Activated naive CD8-positive, alpha-beta T cell treated with anti-CD3 and anti-CD28 coated beads for 36 hours (primary cell): Measurements from ENCODE around the gene TPRG1. TPM values are rescaled to one million over a fixed set of nuclear protein-coding genes. Genes with fewer than 3 reads are reported as not detected.
A peak's percentile ranks its signal among the peaks of the same experiment; 100 is the strongest.
"Not testable (repeated sequence)": the region's sequence is repeated elsewhere in the genome, so short reads cannot be mapped to it uniquely, and the experiment has no call there.

ENCODE experiments used
- DNase-seq: peaks from one replicate; pipeline ENCODE4 v3.0.0; 2021
- H3K27ac Mint-ChIP-seq: one replicate; pipeline ENCODE4 v1.8.0; 2022; ENCODE audit warnings: mild to moderate bottlenecking, moderate library complexity, mixed read lengths
- H3K27me3 Mint-ChIP-seq: one replicate; pipeline ENCODE4 v1.8.0; 2022; ENCODE audit warnings: mild to moderate bottlenecking, mixed read lengths
- H3K36me3 Mint-ChIP-seq: one replicate; pipeline ENCODE4 v1.8.0; 2021; ENCODE audit warnings: mild to moderate bottlenecking, mixed read lengths
- H3K4me1 Mint-ChIP-seq: one replicate; pipeline ENCODE4 v1.8.0; 2021; ENCODE audit warnings: mixed read lengths
- H3K4me3 Mint-ChIP-seq: one replicate; pipeline ENCODE4 v1.8.0; 2022; ENCODE audit warnings: mild to moderate bottlenecking, moderate library complexity, mixed read lengths
- H3K9me3 Mint-ChIP-seq: one replicate; pipeline ENCODE4 v1.8.0; 2022; ENCODE audit warnings: mixed read lengths
- total RNA-seq, 2 experiments: library from RNA; stranded (reverse); gene quantifications; one replicate each; pipeline ENCODE4 v1.2.3, GENCODE V29; 2021

The TPRG1 gene
- total RNA-seq, 2 experiments from 2014 or later = 1.1 TPM

DNA sequence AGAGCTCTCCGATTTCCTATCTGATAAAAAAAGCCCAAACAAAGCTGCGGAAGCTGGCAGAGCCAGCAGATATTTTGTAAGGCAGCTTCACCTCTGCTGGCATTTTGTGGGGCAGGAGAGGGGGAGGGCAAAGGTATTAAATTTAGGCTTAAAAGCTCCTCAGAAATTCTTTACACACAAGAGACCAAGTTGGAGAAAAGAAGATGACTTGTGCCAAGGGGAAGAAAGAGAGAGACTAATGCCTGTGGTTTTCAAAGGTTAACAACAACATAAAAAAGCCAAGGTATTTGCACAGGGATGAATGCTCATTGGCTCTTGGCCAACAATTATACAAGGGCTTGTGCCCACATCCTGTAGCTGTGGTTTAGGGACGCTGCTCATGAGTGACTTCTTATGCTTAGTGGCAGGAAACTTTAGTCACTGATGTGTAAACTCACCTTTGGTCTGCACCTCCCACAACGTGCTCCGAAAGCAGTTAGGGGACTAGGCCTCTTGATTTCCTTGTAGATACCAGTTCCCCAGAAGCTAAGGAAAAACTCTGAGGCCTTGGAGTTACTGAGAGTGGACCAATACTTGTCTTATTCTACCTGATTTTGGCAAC is 152.9 kb downstream of the TPRG1 start:
- peak overlapping the region; percentile 69 for H3K4me3 Mint-ChIP-seq
- peaks cover 21% of the 10 kb centered on the region for H3K36me3 Mint-ChIP-seq
- DNase-seq = peak; percentile 82
- H3K27ac Mint-ChIP-seq = peak overlapping the region; percentile 97
- peaks cover 55% of the 10 kb centered on the region for H3K4me1 Mint-ChIP-seq
- H3K9me3 Mint-ChIP-seq = peaks cover 14% of the 10 kb centered on the region
- H3K27me3 Mint-ChIP-seq = no peaks in the 10 kb centered on the region

DNA sequence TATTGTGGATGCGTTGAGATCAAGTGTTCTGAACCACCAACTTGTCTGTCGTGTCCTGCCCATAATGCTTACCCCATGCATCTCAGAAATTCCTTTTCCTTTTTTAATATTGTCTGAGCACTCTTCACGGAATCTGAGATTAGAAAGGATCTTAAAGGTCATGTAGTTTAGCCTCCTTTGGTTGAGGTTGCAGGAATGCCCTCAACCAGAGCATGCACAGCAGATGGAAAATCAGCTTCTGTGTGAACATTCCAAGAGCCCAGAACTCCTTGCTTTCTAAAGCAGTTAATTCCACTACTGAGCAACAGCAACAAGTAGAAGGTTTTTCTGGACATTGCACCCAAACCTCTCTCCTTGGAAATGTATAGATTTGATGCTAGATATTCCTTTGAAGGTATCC is 153.7 kb downstream of the TPRG1 start:
- H3K4me3 Mint-ChIP-seq = no peak overlapping the region
- H3K27ac Mint-ChIP-seq = peak overlapping the region; percentile 97
- H3K27me3 Mint-ChIP-seq = no peaks in the 10 kb centered on the region
- peaks cover 62% of the 10 kb centered on the region for H3K4me1 Mint-ChIP-seq
- DNase-seq = no peak
- peaks cover 21% of the 10 kb centered on the region for H3K36me3 Mint-ChIP-seq
- peaks cover 14% of the 10 kb centered on the region for H3K9me3 Mint-ChIP-seq

DNA sequence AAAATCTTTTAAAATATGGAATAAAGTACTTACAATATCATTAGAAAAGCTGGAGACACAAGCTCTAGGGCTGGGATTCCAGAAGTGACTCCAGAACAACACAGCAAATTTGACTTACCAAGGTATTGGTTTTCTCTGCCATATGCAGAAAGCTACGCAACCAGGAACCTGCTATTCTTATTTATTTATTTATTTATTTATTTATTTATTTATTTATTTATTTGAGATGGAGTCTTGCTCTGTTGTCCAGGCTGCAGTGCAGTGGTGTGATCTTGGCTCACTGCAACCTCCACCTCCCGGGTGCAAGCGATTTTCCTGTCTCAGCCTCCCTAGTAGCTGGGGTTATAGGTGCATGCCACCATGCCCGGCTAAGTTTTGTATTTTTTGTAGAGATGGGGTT is 157.9 kb downstream of the TPRG1 start:
- H3K4me1 Mint-ChIP-seq = peaks cover 64% of the 10 kb centered on the region
- not testable (repeated sequence) for H3K36me3 Mint-ChIP-seq, H3K27ac Mint-ChIP-seq, H3K4me3 Mint-ChIP-seq, DNase-seq, H3K9me3 Mint-ChIP-seq, H3K27me3 Mint-ChIP-seq

DNA sequence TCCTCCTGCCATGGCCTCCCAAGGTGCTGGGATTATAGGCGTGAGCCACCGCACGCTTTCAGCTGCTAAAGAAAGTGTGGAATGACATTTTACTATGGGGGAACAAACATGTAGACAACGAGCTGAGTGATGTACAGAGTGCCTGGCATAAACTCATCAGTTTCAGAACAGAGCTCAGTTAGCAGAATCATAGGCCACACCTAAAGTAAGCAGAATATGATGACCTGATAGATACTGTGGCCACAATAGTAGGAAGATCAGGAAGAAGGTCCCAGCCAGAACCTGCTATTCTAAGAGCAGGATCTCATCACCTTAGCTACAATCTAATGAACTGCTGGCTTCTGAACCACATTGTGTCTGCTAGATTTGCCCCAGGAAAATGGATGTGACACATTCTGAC is 158.3 kb downstream of the TPRG1 start:
- Mint-ChIP-seq H3K4me1 (peaks cover 63% of the 10 kb centered on the region), H3K4me3 (no peak overlapping the region), H3K9me3 (peaks cover 6% of the 10 kb centered on the region), H3K36me3 (peaks cover 4% of the 10 kb centered on the region), H3K27ac (no peak overlapping the region), H3K27me3 (no peaks in the 10 kb centered on the region)
- no peak for DNase-seq

DNA sequence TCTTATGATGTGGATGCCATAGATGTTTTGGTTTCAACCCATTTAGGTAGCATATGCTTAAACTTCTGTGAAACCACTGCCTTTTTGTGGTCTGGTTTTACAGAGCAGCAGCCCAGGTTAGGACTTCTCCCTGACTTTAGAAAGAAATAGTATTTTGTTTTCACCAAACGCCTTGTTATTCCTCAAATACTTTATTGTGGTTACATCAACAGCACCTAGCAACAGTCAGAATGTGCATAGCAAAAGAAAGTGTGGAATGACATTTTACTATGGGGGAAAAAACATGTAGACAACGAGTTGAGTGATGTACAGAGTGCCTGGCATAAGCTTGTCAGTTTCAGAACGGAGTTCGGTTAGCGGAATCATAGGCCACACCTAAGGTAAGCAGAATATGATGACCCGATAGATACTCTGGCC is 159.2 kb downstream of the TPRG1 start:
- H3K27me3 Mint-ChIP-seq = no peaks in the 10 kb centered on the region
- no peak for DNase-seq
- H3K27ac Mint-ChIP-seq = peak overlapping the region; percentile 3
- H3K9me3 Mint-ChIP-seq = peaks cover 6% of the 10 kb centered on the region
- peaks cover 59% of the 10 kb centered on the region for H3K4me1 Mint-ChIP-seq
- H3K4me3 Mint-ChIP-seq = peak overlapping the region; percentile 1
- peaks cover 1% of the 10 kb centered on the region for H3K36me3 Mint-ChIP-seq

GRCh38 chr3:189334064-189334920 is 162.5 kb downstream of the TPRG1 start:
- Mint-ChIP-seq H3K9me3 (peaks cover 6% of the 10 kb centered on the region), H3K27me3 (no peaks in the 10 kb centered on the region), H3K4me3 (no peak overlapping the region), H3K36me3 (peaks cover 3% of the 10 kb centered on the region), H3K27ac (no peak overlapping the region), H3K4me1 (peaks cover 42% of the 10 kb centered on the region)
- no peak for DNase-seq

DNA sequence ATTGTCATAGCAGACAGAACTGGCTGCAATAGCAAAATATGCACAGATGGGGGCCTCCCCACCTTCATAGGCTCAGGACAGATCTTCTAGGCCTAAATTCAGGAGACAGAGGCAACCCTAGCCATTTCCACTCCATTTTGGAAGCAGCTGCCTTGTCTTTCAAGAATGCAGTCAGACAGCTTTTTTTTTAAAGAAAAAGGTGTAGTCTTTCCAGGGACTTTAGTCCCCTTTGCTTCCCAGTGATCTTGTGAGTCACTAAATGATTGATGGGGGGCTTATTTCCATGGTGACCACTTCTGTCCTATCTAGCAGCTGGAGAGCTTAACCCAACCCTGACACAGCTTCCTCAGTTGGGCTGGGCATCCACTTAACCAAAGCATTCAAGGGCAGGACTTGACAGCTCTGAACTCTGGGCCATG is 165.9 kb downstream of the TPRG1 start:
- Mint-ChIP-seq H3K36me3 (peaks cover 3% of the 10 kb centered on the region), H3K4me1 (peaks cover 25% of the 10 kb centered on the region), H3K4me3 (no peak overlapping the region), H3K9me3 (peaks cover 5% of the 10 kb centered on the region), H3K27me3 (no peaks in the 10 kb centered on the region), H3K27ac (no peak overlapping the region)
- DNase-seq = no peak

- H3K27ac Mint-ChIP-seq = no peak overlapping the region
- no peaks in the 10 kb centered on the region for H3K27me3 Mint-ChIP-seq
- H3K36me3 Mint-ChIP-seq = peaks cover 3% of the 10 kb centered on the region
- no peak overlapping the region for H3K4me3 Mint-ChIP-seq
- H3K4me1 Mint-ChIP-seq = peaks cover 23% of the 10 kb centered on the region
- DNase-seq = no peak
- H3K9me3 Mint-ChIP-seq = peaks cover 3% of the 10 kb centered on the region
These were observed 166.6 kb downstream of the TPRG1 start for GRCh38 chr3:189338366-189338765.

- Mint-ChIP-seq H3K9me3 (peaks cover 3% of the 10 kb centered on the region), H3K4me3 (no peak overlapping the region), H3K27me3 (no peaks in the 10 kb centered on the region), H3K4me1 (peaks cover 6% of the 10 kb centered on the region), H3K27ac (no peak overlapping the region), H3K36me3 (peaks cover 2% of the 10 kb centered on the region)
- DNase-seq = no peak
These were observed 168.2 kb downstream of the TPRG1 start for GRCh38 chr3:189339996-189340395.

DNA sequence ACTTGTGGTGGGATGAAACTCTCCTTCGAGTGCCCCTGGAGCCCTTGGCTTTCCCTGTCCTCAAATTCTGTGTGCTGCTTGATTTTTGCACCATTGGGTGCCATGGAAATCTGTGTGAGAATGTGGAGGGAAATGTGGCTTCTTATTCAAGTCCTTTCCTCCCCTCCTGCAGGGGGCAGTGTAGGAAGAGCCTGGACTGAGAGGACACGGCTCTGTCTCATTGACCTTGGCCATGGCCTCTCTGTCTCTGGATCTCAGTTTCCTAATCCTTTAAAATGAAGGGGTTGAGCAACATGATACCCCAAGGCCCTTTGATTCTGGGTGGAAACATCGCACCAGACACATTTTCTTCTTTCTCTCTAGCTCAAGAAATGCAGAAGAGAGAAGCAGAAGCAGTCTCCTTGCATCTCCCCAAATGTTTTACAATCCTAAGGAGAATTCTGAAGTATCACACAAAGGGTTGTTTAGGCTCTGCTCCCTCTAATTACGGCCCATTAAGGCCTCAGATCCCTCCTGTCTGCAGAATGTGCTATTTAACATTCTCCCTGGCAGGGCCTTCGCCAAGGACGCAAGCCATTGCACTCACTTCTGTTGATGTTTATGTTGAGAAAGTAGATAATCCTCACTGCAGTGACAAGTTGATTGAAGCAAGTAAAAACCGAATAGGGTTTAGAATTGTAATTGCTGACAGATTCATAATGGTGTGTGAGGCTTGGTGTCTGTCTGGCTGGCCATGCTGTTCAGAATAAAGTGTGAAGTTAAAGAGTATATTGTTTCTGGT is 169.1 kb downstream of the TPRG1 start:
- Mint-ChIP-seq H3K9me3 (peaks cover 3% of the 10 kb centered on the region), H3K36me3 (peaks cover 2% of the 10 kb centered on the region), H3K27ac (no peak overlapping the region), H3K4me1 (peaks cover 4% of the 10 kb centered on the region), H3K4me3 (no peak overlapping the region), H3K27me3 (no peaks in the 10 kb centered on the region)
- peak; percentile 10 for DNase-seq

DNA sequence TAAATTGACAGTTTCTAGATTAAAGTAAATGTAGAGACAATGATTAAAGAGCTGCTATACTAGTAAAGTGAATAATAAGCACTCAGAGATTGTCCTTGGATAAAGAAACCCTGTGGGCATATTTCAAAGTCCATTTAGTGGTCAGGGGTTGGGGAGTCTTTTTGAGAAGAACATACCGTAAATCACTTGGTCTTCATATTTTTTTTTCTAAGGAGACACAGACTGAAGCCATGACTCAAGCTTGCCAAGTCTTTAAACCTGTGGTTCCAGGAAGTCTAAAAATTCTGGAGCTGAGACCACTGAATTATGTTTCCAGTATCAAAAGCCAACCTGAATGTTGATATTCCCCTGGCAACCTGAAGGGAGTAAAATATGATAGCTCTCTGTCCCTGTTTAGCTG is 171.0 kb downstream of the TPRG1 start:
- Mint-ChIP-seq H3K27ac (no peak overlapping the region), H3K36me3 (no peaks in the 10 kb centered on the region), H3K4me3 (no peak overlapping the region), H3K4me1 (peaks cover 2% of the 10 kb centered on the region), H3K9me3 (peaks cover 2% of the 10 kb centered on the region), H3K27me3 (no peaks in the 10 kb centered on the region)
- DNase-seq = no peak

- Mint-ChIP-seq H3K36me3 (no peaks in the 10 kb centered on the region), H3K4me3 (no peak overlapping the region), H3K4me1 (peaks cover 4% of the 10 kb centered on the region), H3K9me3 (no peaks in the 10 kb centered on the region), H3K27me3 (no peaks in the 10 kb centered on the region), H3K27ac (no peak overlapping the region)
- no peak for DNase-seq
These were observed 173.2 kb downstream of the TPRG1 start for GRCh38 chr3:189344996-189345395.

- peaks cover 8% of the 10 kb centered on the region for H3K4me1 Mint-ChIP-seq
- no peaks in the 10 kb centered on the region for H3K27me3 Mint-ChIP-seq
- no peak overlapping the region for H3K4me3 Mint-ChIP-seq
- H3K36me3 Mint-ChIP-seq = no peaks in the 10 kb centered on the region
- H3K9me3 Mint-ChIP-seq = peaks cover 4% of the 10 kb centered on the region
- no peak for DNase-seq
- no peak overlapping the region for H3K27ac Mint-ChIP-seq
These were observed 178.0 kb downstream of the TPRG1 start for GRCh38 chr3:189349772-189350171.

GRCh38 chr3:189353318-189353965 is 181.7 kb downstream of the TPRG1 start:
- Mint-ChIP-seq H3K4me3 (no peak overlapping the region), H3K9me3 (peaks cover 4% of the 10 kb centered on the region), H3K4me1 (peaks cover 26% of the 10 kb centered on the region), H3K27me3 (no peaks in the 10 kb centered on the region), H3K36me3 (no peaks in the 10 kb centered on the region), H3K27ac (no peak overlapping the region)
- no peak for DNase-seq
